Measurements from ENCODE around the gene HIVEP3. TPM values are rescaled to one million over a fixed set of nuclear protein-coding genes. Genes with fewer than 3 reads are reported as not detected.

The HIVEP3 gene
- polyA plus RNA-seq, 1 donor (not counting 4 experiments of a cell fraction or from before 2014, with no cell fraction given), result 1.1 TPM

DNA sequence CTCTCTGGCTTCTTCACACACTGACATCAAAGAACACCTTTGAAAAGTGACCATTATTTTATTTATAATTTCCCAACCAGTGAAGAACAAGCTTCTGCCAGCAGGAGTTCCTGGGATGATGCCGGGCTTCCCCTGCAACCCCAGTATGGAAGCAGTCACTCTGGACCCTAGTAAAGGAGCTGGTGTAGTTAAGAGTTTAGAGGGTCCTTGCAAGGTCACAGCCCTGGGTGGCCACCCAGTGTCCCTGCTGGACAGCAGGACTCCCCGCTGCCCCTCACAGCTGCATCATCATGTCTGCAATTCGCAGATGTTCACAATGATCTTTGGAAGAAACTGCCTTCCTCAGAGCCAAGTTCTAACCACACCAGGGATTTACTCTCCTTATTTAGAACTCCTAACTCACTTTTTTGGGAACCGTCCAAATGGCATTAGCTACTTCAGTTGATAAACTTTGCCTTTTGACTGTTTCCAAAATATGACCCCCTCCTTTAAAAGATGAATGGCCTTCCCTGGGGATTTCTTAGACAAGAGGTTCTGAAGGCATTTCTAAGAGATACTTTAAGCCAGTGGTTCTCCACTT lies 90.6 kb downstream of the HIVEP3 start:
- Histone ChIP-seq H3K9me3 (ENCODE audit: control insufficient read depth, low read depth, low read length) (no peaks in the 10 kb centered on the region), H4K20me1 (ENCODE audit: control insufficient read depth, extremely low read depth, insufficient read depth, low read length) (no peaks in the 10 kb centered on the region), H3K79me2 (ENCODE audit: control insufficient read depth, insufficient read depth, low read length) (no peaks in the 10 kb centered on the region), H3K4me3 (ENCODE audit: control insufficient read depth in 2 of 3, extremely low read depth in 1 of 3, insufficient read depth in 2 of 3, low read depth in 1 of 3, low read length in 3 of 3) (no peak overlapping the region), H3K9ac (ENCODE audit: control insufficient read depth, extremely low read depth, insufficient read depth, low read length) (no peak overlapping the region), H3K36me3 (ENCODE audit: control insufficient read depth in 2 of 2, extremely low read depth in 1 of 2, insufficient read depth in 2 of 2, low read length in 2 of 2) (no peaks in the 10 kb centered on the region), H3K27ac (ENCODE audit: control insufficient read depth, insufficient read depth, low read length) (no peak overlapping the region), H3K4me1 (ENCODE audit: control insufficient read depth, extremely low read depth, insufficient read depth, low read length) (no peaks in the 10 kb centered on the region), H3K9me1 (ENCODE audit: control insufficient read depth, extremely low read depth, insufficient read depth, low read length) (no peaks in the 10 kb centered on the region), H3K4me2 (ENCODE audit: control insufficient read depth, extremely low read depth, insufficient read depth, low read depth, low read length) (no peak overlapping the region), H2AFZ (ENCODE audit: control insufficient read depth, low read length) (no peak overlapping the region), H3K27me3 (ENCODE audit: control insufficient read depth, extremely low read depth, insufficient read depth, low read length) (peaks cover 5% of the 10 kb centered on the region)
- FAIRE-seq, result no peak
- no peak for DNase-seq (ENCODE audit: low read depth, low spot score)
- dilution Hi-C loops (cut with MboI; ENCODE audit: extremely low pct_ligation_motif_present, low sequenced_read_pairs), result no loop called here
- no peak for TF ChIP-seq CTCF (optimal IDR thresholded peaks at IDR 0.05 in 1 of 3, IDR thresholded peaks at IDR 0.05 in 1 of 3, conservative IDR thresholded peaks at IDR 0.05 in 1 of 3; ENCODE audit: extremely low read depth in 1 of 3, insufficient read depth in 2 of 3, low read length in 3 of 3)
- TF ChIP-seq EZH2 (IDR thresholded peaks at IDR 0.05; ENCODE audit: low read length), result no peak

DNA sequence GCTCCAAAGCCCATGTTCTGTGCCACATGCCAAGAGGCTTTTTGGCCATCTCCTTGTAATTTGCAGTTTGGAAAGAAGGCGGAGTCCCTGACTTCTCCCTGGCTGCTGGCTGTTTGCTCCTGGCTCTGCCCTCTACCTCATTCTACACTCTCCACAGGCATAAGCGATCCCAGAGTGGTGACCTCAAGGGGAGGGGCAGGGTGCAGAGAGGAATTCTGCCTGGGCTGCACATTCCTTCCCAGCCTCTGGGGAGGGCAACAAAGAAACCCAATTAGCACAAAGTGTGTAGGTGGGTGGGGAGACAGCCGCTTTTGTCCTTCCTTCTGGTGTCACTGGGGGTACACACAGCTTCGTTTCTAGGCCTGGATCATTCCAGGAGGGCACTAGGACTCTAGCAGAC lies 95.3 kb downstream of the HIVEP3 start:
- Histone ChIP-seq H3K9ac (ENCODE audit: control insufficient read depth, extremely low read depth, insufficient read depth, low read length) (no peak overlapping the region), H3K4me3 (ENCODE audit: control insufficient read depth in 2 of 3, extremely low read depth in 1 of 3, insufficient read depth in 2 of 3, low read depth in 1 of 3, low read length in 3 of 3) (no peak overlapping the region), H3K9me1 (ENCODE audit: control insufficient read depth, extremely low read depth, insufficient read depth, low read length) (no peaks in the 10 kb centered on the region), H3K4me1 (ENCODE audit: control insufficient read depth, extremely low read depth, insufficient read depth, low read length) (no peaks in the 10 kb centered on the region), H3K4me2 (ENCODE audit: control insufficient read depth, extremely low read depth, insufficient read depth, low read depth, low read length) (no peak overlapping the region), H3K27ac (ENCODE audit: control insufficient read depth, insufficient read depth, low read length) (no peak overlapping the region), H3K36me3 (ENCODE audit: control insufficient read depth in 2 of 2, extremely low read depth in 1 of 2, insufficient read depth in 2 of 2, low read length in 2 of 2) (no peaks in the 10 kb centered on the region), H3K79me2 (ENCODE audit: control insufficient read depth, insufficient read depth, low read length) (no peaks in the 10 kb centered on the region), H2AFZ (ENCODE audit: control insufficient read depth, low read length) (no peak overlapping the region), H3K27me3 (ENCODE audit: control insufficient read depth, extremely low read depth, insufficient read depth, low read length) (peaks cover 5% of the 10 kb centered on the region), H4K20me1 (ENCODE audit: control insufficient read depth, extremely low read depth, insufficient read depth, low read length) (no peaks in the 10 kb centered on the region), H3K9me3 (ENCODE audit: control insufficient read depth, low read depth, low read length) (no peaks in the 10 kb centered on the region)
- no peak for TF ChIP-seq EZH2 (IDR thresholded peaks at IDR 0.05; ENCODE audit: low read length)
- TF ChIP-seq CTCF (optimal IDR thresholded peaks at IDR 0.05 in 1 of 3, IDR thresholded peaks at IDR 0.05 in 1 of 3, conservative IDR thresholded peaks at IDR 0.05 in 1 of 3; ENCODE audit: extremely low read depth in 1 of 3, insufficient read depth in 2 of 3, low read length in 3 of 3), result no peak
- dilution Hi-C loops (cut with MboI; ENCODE audit: extremely low pct_ligation_motif_present, low sequenced_read_pairs), result no loop called here
- DNase-seq (ENCODE audit: low read depth, low spot score) (no peak), FAIRE-seq (no peak)

All from keratinocyte (primary cell).